Measurements from ENCODE around the gene USP33.
"Not testable (repeated sequence)": the region's sequence is repeated elsewhere in the genome, so short reads cannot be mapped to it uniquely, and the experiment has no call there.

DNA sequence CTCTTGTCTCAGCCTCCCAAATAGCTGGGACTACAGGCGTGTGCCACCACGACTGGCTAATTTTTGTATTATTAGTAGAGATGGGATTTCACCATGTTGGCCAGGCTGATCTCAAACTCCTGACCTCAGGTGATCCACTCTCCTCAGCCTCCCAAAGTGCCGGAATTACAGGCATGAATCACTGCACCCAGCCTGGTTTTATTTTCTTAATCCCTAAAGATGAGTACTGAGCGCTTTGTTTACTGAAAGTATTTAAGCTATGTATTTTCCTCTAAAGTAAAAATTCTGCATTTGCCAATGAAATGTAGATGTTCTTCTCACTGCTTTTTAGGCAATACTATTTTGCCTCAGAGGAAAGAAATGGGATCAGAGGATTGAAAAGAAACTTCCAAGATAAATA is 10.2 kb downstream of the USP33 start:
- TF ChIP-seq, protein P1, sequence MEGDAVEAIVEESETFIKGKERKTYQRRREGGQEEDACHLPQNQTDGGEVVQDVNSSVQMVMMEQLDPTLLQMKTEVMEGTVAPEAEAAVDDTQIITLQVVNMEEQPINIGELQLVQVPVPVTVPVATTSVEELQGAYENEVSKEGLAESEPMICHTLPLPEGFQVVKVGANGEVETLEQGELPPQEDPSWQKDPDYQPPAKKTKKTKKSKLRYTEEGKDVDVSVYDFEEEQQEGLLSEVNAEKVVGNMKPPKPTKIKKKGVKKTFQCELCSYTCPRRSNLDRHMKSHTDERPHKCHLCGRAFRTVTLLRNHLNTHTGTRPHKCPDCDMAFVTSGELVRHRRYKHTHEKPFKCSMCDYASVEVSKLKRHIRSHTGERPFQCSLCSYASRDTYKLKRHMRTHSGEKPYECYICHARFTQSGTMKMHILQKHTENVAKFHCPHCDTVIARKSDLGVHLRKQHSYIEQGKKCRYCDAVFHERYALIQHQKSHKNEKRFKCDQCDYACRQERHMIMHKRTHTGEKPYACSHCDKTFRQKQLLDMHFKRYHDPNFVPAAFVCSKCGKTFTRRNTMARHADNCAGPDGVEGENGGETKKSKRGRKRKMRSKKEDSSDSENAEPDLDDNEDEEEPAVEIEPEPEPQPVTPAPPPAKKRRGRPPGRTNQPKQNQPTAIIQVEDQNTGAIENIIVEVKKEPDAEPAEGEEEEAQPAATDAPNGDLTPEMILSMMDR (conservative IDR thresholded peaks at IDR 0.05; ENCODE audit: low read depth, low read length): not testable (repeated sequence)
- not testable (repeated sequence) for TF ChIP-seq EZH2 (IDR thresholded peaks at IDR 0.05; ENCODE audit: borderline replicate concordance, low read depth, low read length, poor library complexity, severe bottlenecking)

Data from A673 (cell line).